ENCODE data around the gene GMDS.

DNA sequence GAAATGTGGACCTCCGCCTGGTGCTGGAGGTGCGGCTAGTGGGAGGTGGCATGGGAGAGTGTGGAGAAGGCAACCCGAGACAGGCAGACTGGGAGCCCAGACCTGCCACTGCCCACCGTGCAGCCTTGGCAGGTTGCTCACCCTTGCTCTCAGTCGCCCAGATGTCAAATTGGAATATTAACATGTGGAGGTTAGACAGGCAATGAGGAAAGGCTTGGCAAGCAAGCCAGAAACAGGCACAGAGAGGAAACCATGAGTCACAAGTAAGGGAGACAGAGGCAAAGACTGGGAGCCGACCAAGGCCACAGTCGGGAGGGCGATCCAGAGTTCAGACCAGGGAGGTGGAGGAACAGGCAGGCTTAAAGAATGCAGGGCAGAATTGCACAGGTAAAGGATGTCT, 457.5 kb downstream of the GMDS start:
- TF ChIP-seq, protein P1, sequence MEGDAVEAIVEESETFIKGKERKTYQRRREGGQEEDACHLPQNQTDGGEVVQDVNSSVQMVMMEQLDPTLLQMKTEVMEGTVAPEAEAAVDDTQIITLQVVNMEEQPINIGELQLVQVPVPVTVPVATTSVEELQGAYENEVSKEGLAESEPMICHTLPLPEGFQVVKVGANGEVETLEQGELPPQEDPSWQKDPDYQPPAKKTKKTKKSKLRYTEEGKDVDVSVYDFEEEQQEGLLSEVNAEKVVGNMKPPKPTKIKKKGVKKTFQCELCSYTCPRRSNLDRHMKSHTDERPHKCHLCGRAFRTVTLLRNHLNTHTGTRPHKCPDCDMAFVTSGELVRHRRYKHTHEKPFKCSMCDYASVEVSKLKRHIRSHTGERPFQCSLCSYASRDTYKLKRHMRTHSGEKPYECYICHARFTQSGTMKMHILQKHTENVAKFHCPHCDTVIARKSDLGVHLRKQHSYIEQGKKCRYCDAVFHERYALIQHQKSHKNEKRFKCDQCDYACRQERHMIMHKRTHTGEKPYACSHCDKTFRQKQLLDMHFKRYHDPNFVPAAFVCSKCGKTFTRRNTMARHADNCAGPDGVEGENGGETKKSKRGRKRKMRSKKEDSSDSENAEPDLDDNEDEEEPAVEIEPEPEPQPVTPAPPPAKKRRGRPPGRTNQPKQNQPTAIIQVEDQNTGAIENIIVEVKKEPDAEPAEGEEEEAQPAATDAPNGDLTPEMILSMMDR (conservative IDR thresholded peaks at IDR 0.05 in 1 of 2, IDR thresholded peaks at IDR 0.05 in 1 of 2; ENCODE audit: extremely low read depth in 1 of 2, insufficient read depth in 1 of 2, low read depth in 1 of 2, low read length in 2 of 2): no peak
- no peak for TF ChIP-seq EZH2 (IDR thresholded peaks at IDR 0.05; ENCODE audit: borderline replicate concordance, low read length)
